NCI-H146 (cell line): ENCODE measurements around the gene NSMCE4A.
"Not testable (repeated sequence)": the region's sequence is repeated elsewhere in the genome, so short reads cannot be mapped to it uniquely, and the experiment has no call there.

Experiments
- DNase-seq: peaks from one replicate; lab custom pipeline; 2025; lab: John Stamatoyannopoulos, UW

The NSMCE4A gene

DNA sequence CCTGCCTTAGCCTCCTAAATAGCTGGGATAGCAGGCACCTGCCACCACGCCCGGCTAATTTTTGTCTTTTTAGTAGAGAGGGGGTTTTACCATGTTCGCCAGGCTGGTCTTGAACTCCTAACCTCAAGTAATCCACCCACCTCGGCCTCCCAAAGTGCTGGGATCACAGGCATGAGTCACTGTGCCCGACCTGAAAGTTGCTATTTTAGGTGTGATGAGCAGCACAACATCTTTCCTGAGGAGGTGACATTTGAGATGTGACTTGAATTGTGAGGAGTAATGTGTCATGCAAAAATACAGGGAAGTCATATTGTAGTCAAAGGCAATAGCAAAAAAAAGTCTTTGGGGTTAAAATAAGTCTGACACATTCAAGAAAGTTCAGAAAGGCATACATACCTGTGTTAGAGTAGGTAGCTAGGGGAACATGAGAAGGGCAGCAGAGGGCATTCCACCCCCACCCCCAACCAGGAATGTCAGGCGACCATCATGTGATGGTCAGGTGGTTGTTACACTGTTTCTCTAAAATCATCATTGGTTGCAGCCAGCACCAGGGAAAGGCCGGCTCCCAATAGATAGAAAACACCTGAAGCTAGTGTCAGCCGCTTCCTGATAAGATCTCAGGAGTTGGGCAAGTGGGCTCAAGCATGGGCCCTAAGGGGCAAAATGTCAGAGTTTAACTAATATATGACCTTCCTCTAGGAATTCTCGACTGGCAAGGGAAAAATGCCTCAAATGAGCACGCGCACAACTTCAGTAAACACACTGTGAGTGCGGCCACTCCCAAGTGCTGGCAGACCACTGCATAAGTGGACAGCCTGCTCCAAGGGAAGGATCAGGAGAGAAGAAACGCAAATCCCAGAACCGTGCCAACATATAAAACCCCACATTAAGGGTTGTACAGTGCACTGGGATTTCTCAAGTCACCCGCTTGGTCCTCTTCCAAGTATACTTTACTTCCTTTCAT lies 13.6 kb upstream of the NSMCE4A start, which contains the start of gene TACC2:
TSS of gene TACC2 (plus strand) at position 803 of the 964 bp plus-strand sequence. CDS start 32,819 bp downstream, outside the sequence.
- no peak for DNase-seq

DNA sequence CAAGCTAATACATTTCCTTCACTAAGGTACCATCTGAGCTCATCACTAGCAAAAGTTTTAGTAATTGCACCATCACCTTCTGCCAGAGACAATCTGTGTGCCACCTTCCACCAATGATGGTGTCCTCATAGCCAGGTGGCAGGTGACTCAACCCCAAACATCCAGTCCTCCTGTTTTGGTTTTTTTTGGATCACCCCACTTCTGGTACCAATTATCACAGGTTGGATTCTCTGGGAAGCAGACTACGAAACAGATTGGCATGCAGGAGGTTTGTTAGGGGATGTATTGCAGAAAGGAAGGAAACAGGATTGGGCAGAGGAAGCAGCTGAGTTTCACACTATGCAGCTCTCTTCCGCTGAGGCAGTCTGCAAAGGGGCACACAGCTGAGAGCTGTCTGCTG lies 9.4 kb upstream of the NSMCE4A start:
- no peak for DNase-seq

DNA sequence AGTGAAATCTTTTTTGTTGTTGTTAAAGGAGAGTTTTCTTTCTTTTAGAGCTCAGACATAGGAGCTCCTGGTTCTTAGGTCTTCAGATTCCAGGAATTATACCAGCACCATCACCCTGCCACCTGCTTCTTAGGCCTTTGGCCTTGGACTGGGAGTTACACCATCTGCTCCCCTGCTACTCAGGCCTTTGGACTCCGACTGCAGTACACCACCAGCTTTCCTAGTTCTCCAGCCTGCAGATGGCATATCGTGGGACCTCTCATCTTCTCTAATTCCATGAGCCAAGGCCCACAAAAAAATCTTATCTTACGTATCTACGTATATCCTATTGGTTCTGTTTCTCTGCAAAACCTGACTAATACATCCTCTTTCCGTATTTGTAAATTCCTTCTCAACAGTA lies 8.8 kb upstream of the NSMCE4A start:
- no peak for DNase-seq

DNA sequence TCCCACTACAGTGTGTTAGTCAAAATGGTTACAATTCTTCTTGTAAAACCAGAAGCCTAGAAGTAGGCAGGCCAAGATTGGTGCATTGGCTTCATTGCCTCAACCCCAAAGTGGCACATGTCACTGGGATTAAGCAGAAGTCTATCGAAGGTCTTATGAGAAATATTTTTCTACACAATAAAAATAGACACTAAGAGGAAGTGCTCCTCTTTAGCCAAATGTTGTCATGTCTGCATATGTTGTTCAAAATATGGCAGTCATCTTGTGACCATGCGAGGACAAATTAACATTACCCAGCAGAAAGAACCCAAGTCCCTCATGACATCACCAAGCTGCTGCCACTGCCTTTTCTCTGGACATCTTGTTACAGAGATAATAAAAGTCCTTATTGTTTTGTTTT lies 6.3 kb upstream of the NSMCE4A start:
- DNase-seq = no peak

DNA sequence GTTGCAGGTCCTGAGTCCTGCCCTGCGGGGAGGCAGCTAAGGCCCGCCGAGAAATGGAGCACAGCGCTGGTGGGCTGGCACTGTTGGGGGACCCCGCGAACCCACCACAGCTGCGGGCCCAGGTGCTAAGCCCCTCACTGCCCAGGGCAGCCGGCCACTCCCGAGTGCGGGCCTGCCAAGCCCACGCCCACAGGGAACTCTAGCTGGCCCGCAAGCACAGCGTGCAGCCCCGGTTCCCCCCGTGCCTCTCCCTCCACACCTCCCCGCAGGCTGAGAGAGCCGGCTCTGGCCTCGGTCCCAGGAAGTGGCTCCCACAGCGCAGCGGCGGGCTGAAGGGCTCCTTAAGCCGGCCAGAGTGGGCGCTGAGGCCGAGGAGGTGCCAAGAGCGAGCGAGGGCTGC lies 3.5 kb upstream of the NSMCE4A start:
- no peak for DNase-seq

DNA sequence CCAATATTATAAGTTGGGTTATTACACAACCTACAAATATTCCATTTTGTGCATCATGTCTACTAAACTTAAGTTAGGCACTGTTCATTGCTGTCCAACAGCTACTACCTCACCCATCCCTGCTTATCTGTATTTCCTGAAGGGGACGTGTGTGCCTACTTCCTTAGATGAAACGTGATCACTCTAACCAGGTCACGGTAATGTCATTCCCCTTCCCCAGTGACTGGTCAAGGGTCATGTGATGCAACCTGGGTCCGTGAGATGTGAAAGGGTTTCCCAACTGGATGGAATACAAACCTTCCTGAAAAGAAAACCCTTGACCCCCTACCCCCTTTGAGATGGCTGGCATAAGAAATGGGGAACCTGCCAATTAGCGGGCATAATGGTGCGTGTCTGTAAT lies 1.6 kb upstream of the NSMCE4A start:
- no peak for DNase-seq

DNA sequence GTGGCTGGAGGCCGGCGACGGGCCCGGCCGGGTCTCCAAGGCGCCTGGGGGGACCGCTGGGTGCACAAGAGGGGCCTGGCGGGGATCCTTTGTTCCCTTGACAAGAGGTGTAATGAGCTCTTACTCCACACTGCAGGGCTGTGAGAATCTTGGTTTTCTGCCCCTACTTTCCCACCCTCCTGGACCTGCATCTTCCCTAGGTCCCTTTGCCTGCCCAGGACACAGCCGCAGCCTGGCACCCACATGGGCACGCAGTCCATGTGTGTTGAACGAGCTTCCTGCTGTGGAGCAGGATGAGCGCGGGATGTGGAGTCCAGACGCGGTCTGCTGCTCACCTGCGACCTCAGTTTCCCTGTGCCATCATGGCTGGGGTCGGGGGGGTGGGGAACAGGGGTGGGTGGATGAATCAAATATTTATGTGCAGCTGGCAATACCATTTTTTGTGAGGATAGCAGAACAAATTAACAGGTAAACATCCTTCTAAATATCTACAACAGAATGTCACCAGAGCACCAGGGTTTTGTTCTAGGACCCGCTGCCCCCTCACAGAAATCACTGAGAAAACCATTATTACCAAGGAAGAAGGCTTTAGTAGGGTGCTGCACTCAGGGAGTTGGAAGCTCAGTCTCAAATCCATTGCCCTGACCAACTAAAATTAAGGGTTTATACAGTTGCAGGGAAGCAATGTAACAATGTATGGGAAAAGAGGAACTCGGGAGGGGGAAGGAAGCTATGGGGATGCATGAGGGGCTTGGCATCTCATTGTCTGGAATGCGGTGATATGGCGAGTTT lies 474 bp upstream of the NSMCE4A start:
- peak; percentile 85 for DNase-seq

DNA sequence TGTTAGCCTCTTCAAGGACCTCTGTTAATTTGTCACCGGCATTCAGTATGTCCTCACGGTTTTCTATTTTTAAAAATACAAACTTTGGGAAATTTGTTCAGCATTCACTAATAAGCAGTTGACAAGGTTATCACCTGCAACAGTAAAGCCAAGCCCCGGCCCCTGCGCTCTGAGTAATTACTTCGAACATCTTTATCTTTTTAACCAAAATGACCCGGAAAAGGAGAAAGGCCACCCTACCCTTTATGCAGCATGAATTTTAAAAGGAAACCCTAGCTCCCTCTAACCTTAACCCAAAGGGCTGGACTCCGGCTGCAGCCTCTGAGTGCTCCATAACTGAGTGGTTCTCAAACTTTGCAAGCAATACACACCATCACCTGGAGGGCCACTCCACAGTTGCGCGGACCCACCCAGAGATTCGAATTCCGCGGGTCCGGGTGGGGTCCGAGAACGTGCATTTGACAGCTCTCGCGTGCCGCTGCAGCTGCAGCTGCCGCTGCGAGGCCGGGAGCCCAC lies 940 bp downstream of the NSMCE4A start:
- no peak for DNase-seq

DNA sequence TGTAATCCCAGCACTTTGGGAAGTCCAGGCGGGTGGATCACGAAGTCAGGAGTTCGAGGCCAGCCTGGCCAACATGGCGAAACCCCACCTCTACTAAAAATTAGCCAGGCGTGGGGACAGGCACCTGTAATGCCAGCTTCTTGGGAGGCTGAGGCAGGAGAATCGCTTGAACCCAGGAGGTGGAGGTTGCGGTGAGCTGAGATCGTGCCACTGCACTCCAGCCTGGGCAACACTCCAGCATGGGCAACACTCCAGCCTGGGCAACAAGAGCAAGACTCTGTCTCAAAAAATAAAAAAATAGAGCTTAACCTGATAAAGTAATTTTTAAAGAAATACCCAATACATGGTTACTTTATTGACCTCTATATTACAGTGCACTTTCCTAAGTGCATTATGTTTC lies 5.9 kb downstream of the NSMCE4A start:
- DNase-seq = not testable (repeated sequence)

DNA sequence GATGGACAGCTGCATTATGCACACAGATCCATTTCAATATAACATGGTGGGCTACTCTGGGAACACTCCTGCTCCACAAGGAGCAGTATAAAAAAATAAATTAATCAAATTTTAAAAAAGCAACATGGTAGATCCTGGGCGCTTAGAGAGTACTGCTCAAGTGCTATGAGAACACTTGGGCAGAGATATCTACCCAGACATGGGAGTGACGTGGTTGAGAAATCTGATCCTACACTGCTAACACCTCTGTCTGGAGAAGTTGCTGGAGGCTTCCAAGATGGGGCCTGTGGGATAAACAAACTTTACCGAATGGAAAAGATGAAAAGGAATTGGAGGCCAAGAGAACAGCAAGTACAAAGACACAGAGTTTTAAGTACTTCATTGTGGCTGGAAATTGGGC lies 9.0 kb downstream of the NSMCE4A start:
- no peak for DNase-seq

DNA sequence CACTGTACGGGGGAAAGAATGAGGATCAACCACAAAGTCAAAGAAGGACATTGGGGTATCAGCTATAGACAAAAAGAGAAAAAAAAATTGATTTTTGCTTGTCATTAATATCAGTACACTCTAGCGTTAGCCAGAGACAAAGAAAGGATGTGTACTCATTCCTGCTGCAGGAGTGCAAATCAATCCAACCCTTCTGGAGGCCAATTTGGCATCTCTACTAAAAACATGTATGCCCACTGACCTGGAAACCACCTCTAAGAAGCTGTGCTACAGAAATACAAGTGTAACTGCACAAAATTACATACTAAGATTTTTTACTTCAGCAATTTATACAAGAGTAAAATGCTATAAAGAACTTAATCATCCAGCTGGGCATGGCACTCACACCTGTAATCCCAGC lies 13.6 kb downstream of the NSMCE4A start:
- no peak for DNase-seq

DNA sequence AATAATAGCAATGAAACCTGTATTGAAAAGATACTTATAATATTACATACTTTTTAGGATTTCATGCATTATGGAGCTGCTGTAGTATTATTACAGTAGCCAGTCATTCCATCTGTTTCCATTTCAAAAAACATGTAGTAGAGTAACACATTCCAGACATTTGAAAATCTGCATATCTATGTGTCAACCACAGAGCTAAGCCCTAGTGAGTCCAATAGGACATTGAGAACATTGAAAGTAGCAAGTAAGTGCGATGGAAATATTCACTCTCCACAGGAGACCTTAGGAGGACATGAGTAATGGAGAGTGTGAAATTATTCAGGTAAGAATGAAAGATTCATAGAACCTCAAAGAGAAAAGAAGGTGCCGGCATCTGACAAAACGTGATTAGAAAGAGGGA lies 15.3 kb downstream of the NSMCE4A start:
- DNase-seq = no peak

DNA sequence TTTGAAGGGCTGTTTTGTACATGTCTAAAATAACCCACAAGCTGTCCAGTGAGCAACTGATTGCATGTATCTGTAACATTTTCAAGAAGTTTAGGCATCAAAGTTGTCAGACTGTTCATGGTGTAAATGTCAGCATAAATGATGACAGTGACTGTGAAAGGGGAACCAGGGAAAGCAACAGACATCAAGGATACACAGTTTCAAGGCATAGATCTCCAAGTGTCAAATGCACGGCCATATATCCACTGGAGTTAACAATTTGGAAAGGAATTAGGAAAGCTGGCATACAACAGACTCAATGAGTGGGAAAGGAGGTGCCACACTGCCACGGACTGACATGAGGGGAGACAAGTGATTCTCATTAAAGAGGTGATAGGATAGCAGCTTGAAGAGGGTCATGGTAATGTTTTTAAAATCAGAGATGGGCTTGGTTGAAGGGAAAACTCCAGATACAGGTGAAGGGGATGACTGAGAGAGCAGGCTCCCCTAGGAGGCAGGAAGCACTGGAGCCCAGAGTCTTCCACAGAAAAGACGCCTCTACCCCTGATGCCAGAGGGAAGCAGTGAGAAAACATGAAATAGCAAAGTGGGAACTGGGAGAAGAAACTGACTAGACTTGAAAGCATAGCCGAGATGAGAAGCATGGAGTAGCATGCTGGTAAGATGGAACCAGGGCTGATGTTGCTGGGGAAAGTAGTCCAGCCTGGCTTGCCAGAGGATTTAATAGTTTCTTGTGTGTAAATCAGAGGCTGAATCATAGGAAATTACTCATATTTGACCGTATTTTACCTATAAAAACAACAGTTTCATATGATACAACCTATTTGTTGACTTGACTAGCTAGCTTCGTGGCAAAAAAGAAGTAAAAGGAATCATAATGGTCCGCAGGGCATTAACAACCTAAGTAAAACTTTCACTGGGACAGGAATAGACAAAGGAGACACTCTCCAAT lies 18.6 kb downstream of the NSMCE4A start:
- DNase-seq = no peak

DNA sequence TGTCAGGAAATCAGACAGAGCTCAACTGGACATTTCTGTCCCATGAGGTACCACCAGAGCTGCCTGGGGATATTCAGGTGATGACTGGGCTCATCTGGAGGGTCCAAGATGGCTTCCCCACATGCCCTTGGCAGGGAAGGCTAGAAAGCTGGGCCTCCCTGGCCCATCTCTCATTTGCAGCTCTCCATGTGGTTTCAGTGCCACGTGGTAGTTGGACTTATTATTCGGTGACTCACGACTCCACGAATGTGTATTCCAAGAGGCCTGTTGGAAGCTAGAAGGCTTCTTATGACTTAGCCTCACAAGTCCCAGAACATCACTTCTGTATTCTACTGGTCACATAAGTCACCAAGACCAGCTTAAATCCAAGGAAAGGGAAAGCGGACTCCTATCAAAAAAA lies 22.8 kb downstream of the NSMCE4A start:
- DNase-seq = no peak

DNA sequence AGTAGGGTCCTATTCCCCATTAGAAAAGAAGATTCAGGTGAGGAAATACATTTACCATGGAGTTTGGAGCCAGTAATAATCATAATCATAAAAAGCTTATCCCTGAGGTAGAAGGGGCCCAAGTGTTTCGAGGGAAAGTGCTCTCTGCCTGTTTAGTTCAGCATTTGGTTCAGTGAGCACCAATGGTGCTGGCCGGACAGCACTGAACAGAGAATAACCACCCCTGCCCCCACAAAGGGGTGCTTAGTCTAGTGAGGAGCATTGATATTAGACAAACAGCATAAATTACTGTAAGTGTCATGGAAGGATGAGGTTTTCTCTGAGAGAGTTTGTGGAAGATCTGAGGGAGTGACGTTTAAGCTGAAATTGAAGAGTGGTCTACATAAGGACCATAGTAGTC lies 25.6 kb downstream of the NSMCE4A start:
- no peak for DNase-seq

DNA sequence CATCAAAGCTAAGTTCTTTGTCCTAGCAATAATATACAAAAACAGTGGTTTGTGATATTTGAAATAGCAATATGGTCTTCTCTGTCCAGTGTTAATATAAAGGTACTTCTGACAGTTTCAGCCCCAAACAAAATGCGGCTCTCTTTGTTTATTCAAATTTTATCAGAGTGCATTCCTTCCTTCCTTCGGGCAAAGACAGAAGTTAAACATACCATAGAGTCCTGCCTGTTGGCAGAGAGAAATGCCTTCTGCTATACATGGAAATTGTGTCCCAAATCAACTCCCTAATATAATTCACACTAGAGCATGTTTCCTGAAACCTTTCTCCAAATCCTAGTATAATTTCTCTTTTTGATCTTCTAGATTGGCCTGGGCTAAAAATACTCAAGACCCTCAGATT lies 26.0 kb downstream of the NSMCE4A start:
- DNase-seq = no peak

DNA sequence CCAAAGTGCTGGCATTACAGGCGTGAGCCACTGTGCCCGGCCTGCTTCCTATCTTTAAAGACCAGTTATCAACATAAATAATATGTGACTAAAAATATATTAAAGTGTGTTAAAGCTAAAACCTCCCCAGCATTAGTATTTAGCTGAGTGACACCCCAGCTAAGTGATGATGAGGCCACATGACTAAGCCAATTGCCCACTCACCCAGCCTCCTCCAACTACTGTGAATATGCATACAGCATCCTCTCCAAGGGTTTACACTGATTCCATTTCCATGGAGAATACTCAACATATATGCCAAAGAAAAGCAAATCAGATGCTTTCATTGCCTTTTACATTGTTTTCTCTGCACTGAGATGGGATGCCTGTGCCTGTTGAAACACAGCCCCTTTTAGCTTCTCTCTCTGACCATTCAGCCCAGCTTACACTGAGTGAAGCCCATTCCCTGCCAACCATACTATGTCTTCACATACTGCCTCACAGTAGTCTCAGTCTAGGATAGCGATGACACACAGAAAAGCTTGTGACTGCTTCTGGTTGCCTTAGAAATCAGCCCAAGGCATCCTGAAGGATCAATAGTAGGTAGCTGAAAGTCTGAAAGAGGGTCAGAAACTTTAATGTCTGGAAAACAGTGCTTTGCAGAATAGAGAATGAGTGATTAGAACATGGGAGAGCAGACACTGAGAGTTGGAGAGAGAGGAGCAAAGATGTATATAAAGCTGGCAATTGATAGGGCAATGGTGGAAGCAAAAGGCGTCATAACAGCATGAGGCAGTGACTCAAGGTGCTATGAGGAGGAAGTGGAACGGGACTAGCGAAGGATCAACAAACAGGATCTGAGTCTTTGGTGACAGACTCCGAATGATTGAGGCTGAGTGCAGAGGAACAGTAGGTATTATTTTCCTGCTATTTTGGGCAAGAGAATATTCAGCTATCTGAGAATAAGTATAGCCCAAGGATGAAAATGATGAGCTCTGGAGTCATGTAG lies 27.4 kb downstream of the NSMCE4A start:
- DNase-seq = no peak

DNA sequence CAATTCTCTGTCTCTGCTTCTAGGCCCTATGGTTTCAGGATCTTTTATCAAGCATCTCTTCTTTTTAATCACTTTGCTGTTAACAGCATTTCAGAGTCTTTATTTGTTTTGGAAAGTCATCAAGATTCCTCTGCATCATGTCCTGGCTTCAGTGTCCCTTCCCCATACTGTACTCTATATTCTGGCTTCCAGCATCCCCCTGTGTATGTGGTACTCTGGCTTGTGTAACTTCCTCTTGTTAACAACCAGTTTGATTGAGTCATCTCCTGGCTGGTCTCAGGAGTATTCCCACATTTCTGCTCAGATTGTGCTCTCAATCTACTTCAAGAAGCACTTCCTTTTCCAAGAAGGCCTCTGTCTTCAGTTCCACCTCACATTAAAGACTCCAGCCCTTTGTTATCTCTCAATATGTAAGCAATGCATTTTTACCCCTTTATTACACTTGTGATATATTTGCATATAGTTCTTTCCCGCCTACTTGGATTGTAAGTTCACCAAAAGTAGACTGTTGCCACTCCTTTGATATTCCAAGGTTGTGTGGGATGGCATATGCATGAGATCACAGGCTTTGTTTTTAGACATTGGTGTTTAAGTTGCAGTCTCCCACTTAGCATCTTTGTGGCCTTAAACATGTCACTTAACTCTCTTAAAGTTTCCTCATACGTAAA lies 32.1 kb downstream of the NSMCE4A start:
- no peak for DNase-seq

DNA sequence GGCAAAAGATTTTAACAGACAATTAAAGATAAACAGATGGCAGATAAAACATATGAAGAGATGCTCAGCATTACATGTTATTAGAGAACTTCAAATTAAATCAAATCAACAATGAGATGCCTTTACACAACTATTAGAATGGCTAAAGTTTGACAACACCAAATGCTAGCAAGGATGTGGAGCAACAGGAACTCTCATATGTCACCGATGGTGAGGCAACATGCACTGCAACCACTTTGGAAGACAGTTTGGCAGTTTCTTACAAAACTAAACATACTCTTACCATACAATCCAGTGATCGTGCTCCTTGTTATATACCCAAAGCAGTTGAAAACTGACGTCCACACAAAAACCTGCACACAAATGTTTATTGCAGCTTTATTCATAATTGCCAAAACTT lies 33.5 kb downstream of the NSMCE4A start:
- no peak for DNase-seq

DNA sequence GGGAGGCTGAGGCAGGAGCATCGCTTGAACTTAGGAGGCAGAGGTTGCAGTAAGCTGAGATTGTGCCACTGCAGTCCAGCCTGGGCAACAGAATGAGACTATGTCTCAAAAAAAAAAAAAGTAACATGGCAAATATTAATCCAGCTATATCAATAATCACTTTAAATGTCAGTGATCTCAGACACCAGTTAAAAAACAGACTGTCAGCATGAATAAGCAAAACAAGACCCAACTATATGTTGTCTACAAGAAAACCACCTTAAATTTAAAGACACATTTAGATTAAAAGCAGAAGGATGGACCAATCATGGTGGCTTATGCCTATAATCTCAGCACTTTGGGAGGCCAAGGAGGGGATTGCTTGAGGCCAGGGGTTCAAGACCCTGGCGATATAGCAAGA lies 38.7 kb downstream of the NSMCE4A start:
- DNase-seq = no peak
